Liver (tissue), 3 donors: Measurements from ENCODE around the gene MTMR10.

Experiments
- ATF3 ChIP-seq: IDR thresholded peaks from 2 replicates; pipeline ENCODE4 v1.6.1; 2016; ENCODE audit warnings: antibody characterized with exemption
- CTCF ChIP-seq: fragments of 150-350 bp; IDR thresholded peaks from 2 replicates; pipeline ENCODE4 v1.5.1; 2017; ENCODE audit warnings: improper control_type of control experiment, low read depth, low read length; ENCODE audit not compliant: missing input control
- EGR1 ChIP-seq, 2 donors: IDR thresholded peaks; 2 replicates each; pipeline ENCODE4 v1.6.1; 2016 to 2018; ENCODE audit warnings: antibody characterized with exemption in 2 of 2, low read depth in 2 of 2
- SP1 ChIP-seq: IDR thresholded peaks from 2 replicates; pipeline ENCODE4 v1.6.1; 2018; ENCODE audit warnings: antibody characterized with exemption, mild to moderate bottlenecking
- TF ChIP-seq, protein P1 (sequence below): IDR thresholded peaks from 2 replicates; pipeline ENCODE4 v1.6.1; 2016; ENCODE audit warnings: antibody characterized with exemption
- TF ChIP-seq, protein P2 (sequence below): IDR thresholded peaks from 2 replicates; pipeline ENCODE4 v1.6.1; 2016; ENCODE audit warnings: antibody characterized with exemption, mild to moderate bottlenecking
- TF ChIP-seq, protein P3 (sequence below): IDR thresholded peaks from 2 replicates; pipeline ENCODE4 v1.6.1; 2016; ENCODE audit warnings: antibody characterized with exemption
- donor health status: healthy.
- donor health status: healthy.

DNA sequence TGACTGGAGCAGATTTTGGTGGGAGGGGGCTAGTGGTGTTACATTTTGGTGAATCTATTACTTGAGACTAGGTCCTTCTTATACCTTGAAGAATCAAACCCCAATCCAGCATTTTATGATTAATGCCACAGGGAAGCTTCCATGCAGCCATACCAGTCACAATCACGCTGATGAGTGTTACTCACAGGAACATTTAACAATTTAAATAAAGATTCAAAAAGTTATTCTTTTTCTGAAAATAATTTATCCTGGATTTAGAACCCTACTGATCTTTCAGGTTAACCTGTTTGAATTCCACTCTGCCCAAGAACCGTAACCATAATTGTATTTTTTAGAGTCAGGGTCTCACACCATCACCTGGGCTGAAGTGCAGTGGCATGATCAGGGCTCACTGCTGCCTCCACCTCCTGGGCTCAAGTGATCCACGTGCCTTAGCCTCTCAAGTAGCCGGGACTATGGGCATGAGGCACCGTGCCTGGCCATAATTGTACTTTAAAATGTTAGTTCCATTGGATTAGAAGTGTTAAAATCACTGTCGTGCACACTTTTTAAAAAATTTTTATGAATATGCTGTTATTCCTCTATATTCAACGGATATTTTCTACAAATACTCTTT, 929 bp upstream of the MTMR10 start:
- TF ChIP-seq CTCF (no peak), EGR1 (IDR thresholded peaks at IDR 0.05; ENCODE audit: low read depth in 2 of 2) (no peak), ATF3 (no peak), SP1 (no peak)
- TF ChIP-seq, protein P1, sequence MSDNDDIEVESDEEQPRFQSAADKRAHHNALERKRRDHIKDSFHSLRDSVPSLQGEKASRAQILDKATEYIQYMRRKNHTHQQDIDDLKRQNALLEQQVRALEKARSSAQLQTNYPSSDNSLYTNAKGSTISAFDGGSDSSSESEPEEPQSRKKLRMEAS, result no peak
- TF ChIP-seq, protein P2, sequence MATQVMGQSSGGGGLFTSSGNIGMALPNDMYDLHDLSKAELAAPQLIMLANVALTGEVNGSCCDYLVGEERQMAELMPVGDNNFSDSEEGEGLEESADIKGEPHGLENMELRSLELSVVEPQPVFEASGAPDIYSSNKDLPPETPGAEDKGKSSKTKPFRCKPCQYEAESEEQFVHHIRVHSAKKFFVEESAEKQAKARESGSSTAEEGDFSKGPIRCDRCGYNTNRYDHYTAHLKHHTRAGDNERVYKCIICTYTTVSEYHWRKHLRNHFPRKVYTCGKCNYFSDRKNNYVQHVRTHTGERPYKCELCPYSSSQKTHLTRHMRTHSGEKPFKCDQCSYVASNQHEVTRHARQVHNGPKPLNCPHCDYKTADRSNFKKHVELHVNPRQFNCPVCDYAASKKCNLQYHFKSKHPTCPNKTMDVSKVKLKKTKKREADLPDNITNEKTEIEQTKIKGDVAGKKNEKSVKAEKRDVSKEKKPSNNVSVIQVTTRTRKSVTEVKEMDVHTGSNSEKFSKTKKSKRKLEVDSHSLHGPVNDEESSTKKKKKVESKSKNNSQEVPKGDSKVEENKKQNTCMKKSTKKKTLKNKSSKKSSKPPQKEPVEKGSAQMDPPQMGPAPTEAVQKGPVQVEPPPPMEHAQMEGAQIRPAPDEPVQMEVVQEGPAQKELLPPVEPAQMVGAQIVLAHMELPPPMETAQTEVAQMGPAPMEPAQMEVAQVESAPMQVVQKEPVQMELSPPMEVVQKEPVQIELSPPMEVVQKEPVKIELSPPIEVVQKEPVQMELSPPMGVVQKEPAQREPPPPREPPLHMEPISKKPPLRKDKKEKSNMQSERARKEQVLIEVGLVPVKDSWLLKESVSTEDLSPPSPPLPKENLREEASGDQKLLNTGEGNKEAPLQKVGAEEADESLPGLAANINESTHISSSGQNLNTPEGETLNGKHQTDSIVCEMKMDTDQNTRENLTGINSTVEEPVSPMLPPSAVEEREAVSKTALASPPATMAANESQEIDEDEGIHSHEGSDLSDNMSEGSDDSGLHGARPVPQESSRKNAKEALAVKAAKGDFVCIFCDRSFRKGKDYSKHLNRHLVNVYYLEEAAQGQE, result no peak
- TF ChIP-seq, protein P3, sequence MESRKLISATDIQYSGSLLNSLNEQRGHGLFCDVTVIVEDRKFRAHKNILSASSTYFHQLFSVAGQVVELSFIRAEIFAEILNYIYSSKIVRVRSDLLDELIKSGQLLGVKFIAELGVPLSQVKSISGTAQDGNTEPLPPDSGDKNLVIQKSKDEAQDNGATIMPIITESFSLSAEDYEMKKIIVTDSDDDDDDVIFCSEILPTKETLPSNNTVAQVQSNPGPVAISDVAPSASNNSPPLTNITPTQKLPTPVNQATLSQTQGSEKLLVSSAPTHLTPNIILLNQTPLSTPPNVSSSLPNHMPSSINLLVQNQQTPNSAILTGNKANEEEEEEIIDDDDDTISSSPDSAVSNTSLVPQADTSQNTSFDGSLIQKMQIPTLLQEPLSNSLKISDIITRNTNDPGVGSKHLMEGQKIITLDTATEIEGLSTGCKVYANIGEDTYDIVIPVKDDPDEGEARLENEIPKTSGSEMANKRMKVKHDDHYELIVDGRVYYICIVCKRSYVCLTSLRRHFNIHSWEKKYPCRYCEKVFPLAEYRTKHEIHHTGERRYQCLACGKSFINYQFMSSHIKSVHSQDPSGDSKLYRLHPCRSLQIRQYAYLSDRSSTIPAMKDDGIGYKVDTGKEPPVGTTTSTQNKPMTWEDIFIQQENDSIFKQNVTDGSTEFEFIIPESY, result no peak
